Natural killer cell (primary cell): Measurements from ENCODE around the gene TBL1XR1. TPM values are rescaled to one million over a fixed set of nuclear protein-coding genes. Genes with fewer than 3 reads are reported as not detected.
A peak's percentile ranks its signal among the peaks of the same experiment; 100 is the strongest.

ENCODE experiments used
- ATAC-seq, 3 donors: fragments of 150-1000 bp in 2 of 3; fragments of 200-7000 bp in 1 of 3; cut with Tn5 transposase; 1 replicate in 1 of 3; 2 replicates in 2 of 3; pipeline ENCODE4 v1.10.0; 2021; ENCODE audit warnings: mild to moderate bottlenecking in 2 of 3, moderate library complexity in 2 of 3
- DNase-seq, 2 donors: peaks; one replicate each; pipeline versions ENCODE4 v3.0.0 to v3.0.0-alpha.2; 2013 to 2021; ENCODE audit warnings: mixed read lengths in 1 of 2
- H3K27ac ChIP-seq: one replicate; pipeline ENCODE4 v1.5.1; 2013; ENCODE audit warnings: mild to moderate bottlenecking, low read length
- H3K27me3 ChIP-seq: one replicate; pipeline ENCODE4 v1.6.1; 2013; ENCODE audit warnings: low read length; ENCODE audit not compliant: control insufficient read depth, insufficient read depth
- H3K36me3 ChIP-seq: one replicate; pipeline ENCODE4 v1.6.1; 2013; ENCODE audit warnings: low read length; ENCODE audit not compliant: control insufficient read depth, insufficient read depth
- H3K4me1 ChIP-seq: one replicate; pipeline ENCODE4 v1.6.1; 2013; ENCODE audit warnings: low read length; ENCODE audit not compliant: control insufficient read depth, insufficient read depth
- H3K4me3 ChIP-seq: one replicate; pipeline ENCODE4 v1.5.1; 2013; ENCODE audit warnings: low read length
- H3K9me3 ChIP-seq: one replicate; pipeline ENCODE4 v1.6.1; 2013; ENCODE audit warnings: low read length; ENCODE audit not compliant: control insufficient read depth, insufficient read depth
- H3K27ac Mint-ChIP-seq, 2 donors: one replicate each; pipeline ENCODE4 v1.8.0; 2022; ENCODE audit warnings: mild to moderate bottlenecking in 2 of 2, mixed read lengths in 2 of 2, moderate library complexity in 1 of 2
- H3K27me3 Mint-ChIP-seq, 2 donors: one replicate each; pipeline ENCODE4 v1.8.0; 2022; ENCODE audit warnings: low read depth in 2 of 2, mixed read lengths in 2 of 2
- H3K36me3 Mint-ChIP-seq: one replicate; pipeline ENCODE4 v1.8.0; 2022; ENCODE audit warnings: mixed read lengths
- H3K4me1 Mint-ChIP-seq, 2 donors: one replicate each; pipeline ENCODE4 v1.8.0; 2022; ENCODE audit warnings: mixed read lengths in 2 of 2
- H3K4me3 Mint-ChIP-seq: one replicate; pipeline ENCODE4 v1.8.0; 2022; ENCODE audit warnings: mild to moderate bottlenecking, moderate library complexity, mixed read lengths
- H3K9me3 Mint-ChIP-seq, 2 donors: one replicate each; pipeline ENCODE4 v1.8.0; 2022; ENCODE audit warnings: mixed read lengths in 2 of 2
- WGBS: methylation state at CpG from one replicate; pipeline ENCODE4 v1.1.7; 2013; ENCODE audit warnings: missing lambda C conversion rate; ENCODE audit not compliant: insufficient coverage; 5-methylcytosine and 5-hydroxymethylcytosine counted together
- intact Hi-C: fragments of 100-400 bp; cut with micrococcal nuclease; formaldehyde crosslinking; loops from one replicate; pipeline ENCODE4 v1.14.2; 2022
- total RNA-seq, 4 donors: library from RNA; stranded (reverse); fragments of 120-200 nt in 1 of 4; gene quantifications; one replicate each; pipeline versions ENCODE4 v1.2.3 to v1.2.4, GENCODE V29; 2013 to 2022
- TF ChIP-seq, protein P1 (sequence below): fragments of 200-600 bp; IDR thresholded peaks from one replicate; pipeline ENCODE4 v1.8.0; 2022; ENCODE audit warnings: antibody characterized with exemption

TBL1XR1 gene
- total RNA-seq, 3 donors from 2014 or later (not counting 1 experiment from before 2014, with no cell fraction given) = 74.6 to 118 (median 81.7) TPM

GRCh38 chr3:177106594-177106993, 90.7 kb downstream of the TBL1XR1 start:
- peaks cover 7% of the 10 kb centered on the region for H3K4me1 ChIP-seq
- no peak overlapping the region for H3K4me3 Mint-ChIP-seq

DNA sequence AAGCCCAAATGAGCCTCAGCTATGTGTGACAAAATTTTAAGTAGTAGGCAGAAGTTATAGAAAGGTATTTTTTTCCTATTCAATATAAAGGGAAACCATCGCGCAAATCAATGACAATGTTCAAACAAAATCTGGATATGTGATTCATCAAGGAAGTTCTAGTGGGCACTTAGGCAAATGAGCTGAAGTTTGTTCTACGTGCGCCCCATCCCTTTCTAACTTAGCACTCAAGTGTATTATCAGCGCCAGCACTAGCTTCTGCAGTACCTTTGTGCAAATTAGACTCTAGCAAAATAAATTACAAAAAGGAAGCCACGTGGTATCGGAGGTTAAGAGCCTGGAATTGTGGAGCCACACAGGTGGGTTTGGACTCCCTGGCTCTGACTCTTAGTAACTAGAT, 91.1 kb downstream of the TBL1XR1 start:
- no peak overlapping the region for H3K27ac ChIP-seq
- Mint-ChIP-seq H3K9me3 (no peaks in the 10 kb centered on the region), H3K27ac (no peak overlapping the region), H3K4me1 (peaks cover 59 to 72% of the 10 kb centered on the region in 2 donors), H3K36me3 (no peaks in the 10 kb centered on the region), H3K4me3 (no peak overlapping the region), H3K27me3 (no peaks in the 10 kb centered on the region)
- ATAC-seq (no peak), DNase-seq (peak in 1 of 2 donors; percentile 23)
- intact Hi-C loops = no loop called here
- H3K4me1 ChIP-seq = peaks cover 3% of the 10 kb centered on the region
- TF ChIP-seq, protein P1, sequence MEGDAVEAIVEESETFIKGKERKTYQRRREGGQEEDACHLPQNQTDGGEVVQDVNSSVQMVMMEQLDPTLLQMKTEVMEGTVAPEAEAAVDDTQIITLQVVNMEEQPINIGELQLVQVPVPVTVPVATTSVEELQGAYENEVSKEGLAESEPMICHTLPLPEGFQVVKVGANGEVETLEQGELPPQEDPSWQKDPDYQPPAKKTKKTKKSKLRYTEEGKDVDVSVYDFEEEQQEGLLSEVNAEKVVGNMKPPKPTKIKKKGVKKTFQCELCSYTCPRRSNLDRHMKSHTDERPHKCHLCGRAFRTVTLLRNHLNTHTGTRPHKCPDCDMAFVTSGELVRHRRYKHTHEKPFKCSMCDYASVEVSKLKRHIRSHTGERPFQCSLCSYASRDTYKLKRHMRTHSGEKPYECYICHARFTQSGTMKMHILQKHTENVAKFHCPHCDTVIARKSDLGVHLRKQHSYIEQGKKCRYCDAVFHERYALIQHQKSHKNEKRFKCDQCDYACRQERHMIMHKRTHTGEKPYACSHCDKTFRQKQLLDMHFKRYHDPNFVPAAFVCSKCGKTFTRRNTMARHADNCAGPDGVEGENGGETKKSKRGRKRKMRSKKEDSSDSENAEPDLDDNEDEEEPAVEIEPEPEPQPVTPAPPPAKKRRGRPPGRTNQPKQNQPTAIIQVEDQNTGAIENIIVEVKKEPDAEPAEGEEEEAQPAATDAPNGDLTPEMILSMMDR = no peak
- 70% methylated on average over 5 of the region's 7 CpGs for WGBS
- H3K27me3 ChIP-seq = no peaks in the 10 kb centered on the region
- H3K4me3 ChIP-seq = no peak overlapping the region
- no peaks in the 10 kb centered on the region for H3K36me3 ChIP-seq
- H3K9me3 ChIP-seq = no peaks in the 10 kb centered on the region

More at GRCh38 chr3:177106594-177106993, 90.7 kb downstream of the TBL1XR1 start:
- H3K27ac Mint-ChIP-seq = no peak overlapping the region
- H3K27me3 Mint-ChIP-seq = no peaks in the 10 kb centered on the region
- no peaks in the 10 kb centered on the region for H3K36me3 Mint-ChIP-seq
- no peaks in the 10 kb centered on the region for H3K36me3 ChIP-seq
- intact Hi-C loops = no loop called here
- DNase-seq (no peak), ATAC-seq (no peak)
- H3K9me3 Mint-ChIP-seq = no peaks in the 10 kb centered on the region
- peaks cover 61 to 71% of the 10 kb centered on the region in 2 donors for H3K4me1 Mint-ChIP-seq
- no peaks in the 10 kb centered on the region for H3K27me3 ChIP-seq
- no peaks in the 10 kb centered on the region for H3K9me3 ChIP-seq
- TF ChIP-seq, protein P1 = no peak
- H3K4me3 ChIP-seq = no peak overlapping the region
- H3K27ac ChIP-seq = no peak overlapping the region
- WGBS = 92% methylated on average over 2 of the region's 3 CpGs

DNA sequence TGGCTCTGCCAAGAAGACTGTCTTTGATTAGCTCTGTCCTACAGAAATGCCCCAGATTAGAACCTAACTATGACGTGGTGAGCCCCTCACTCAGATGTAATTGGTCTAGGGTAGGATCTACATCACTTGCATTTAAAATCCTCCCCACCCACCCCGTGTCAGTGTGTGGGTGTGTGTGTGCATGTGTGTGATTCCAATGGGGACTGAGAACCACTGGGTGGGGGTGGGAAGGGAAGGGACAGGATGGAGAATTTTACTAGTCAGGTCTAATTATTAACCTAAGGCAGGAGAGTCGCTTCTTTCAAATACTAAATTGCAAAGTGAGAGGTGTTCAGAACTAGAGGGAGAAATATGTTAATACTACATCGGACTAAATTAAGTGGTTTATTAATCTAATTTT, 91.7 kb downstream of the TBL1XR1 start:
- intact Hi-C loops = no loop called here
- H3K4me1 ChIP-seq = no peaks in the 10 kb centered on the region
- peak overlapping the region in 1 of 2 donors; percentile 25 for H3K27ac Mint-ChIP-seq

More for the DNA sequence above, 91.7 kb downstream of the TBL1XR1 start:
- H3K4me3 Mint-ChIP-seq = no peak overlapping the region
- Histone ChIP-seq H3K27ac (no peak overlapping the region), H3K4me3 (no peak overlapping the region), H3K27me3 (no peaks in the 10 kb centered on the region), H3K36me3 (no peaks in the 10 kb centered on the region), H3K9me3 (no peaks in the 10 kb centered on the region)
- ATAC-seq (no peak), DNase-seq (no peak)
- H3K9me3 Mint-ChIP-seq = no peaks in the 10 kb centered on the region
- H3K4me1 Mint-ChIP-seq = peaks cover 54 to 71% of the 10 kb centered on the region in 2 donors
- no peaks in the 10 kb centered on the region for H3K36me3 Mint-ChIP-seq
- TF ChIP-seq, protein P1 = no peak
- no peaks in the 10 kb centered on the region for H3K27me3 Mint-ChIP-seq
- WGBS = 100% methylated on average over 1 of the region's 4 CpGs
